Bladder microvascular endothelial cell (primary cell): ENCODE data around the gene SNRPD1. TPM values are rescaled to one million over a fixed set of nuclear protein-coding genes. Genes with fewer than 3 reads are reported as not detected.

Experiments
- total RNA-seq: library from RNA; depleted of rRNA; stranded (reverse); fragments of >200 nt; gene quantifications from 2 replicates; pipeline ENCODE4 v1.2.3, GENCODE V29; 2014

The SNRPD1 gene
- 19.1 and 42.9 TPM in 2 replicates for total RNA-seq

DNA sequence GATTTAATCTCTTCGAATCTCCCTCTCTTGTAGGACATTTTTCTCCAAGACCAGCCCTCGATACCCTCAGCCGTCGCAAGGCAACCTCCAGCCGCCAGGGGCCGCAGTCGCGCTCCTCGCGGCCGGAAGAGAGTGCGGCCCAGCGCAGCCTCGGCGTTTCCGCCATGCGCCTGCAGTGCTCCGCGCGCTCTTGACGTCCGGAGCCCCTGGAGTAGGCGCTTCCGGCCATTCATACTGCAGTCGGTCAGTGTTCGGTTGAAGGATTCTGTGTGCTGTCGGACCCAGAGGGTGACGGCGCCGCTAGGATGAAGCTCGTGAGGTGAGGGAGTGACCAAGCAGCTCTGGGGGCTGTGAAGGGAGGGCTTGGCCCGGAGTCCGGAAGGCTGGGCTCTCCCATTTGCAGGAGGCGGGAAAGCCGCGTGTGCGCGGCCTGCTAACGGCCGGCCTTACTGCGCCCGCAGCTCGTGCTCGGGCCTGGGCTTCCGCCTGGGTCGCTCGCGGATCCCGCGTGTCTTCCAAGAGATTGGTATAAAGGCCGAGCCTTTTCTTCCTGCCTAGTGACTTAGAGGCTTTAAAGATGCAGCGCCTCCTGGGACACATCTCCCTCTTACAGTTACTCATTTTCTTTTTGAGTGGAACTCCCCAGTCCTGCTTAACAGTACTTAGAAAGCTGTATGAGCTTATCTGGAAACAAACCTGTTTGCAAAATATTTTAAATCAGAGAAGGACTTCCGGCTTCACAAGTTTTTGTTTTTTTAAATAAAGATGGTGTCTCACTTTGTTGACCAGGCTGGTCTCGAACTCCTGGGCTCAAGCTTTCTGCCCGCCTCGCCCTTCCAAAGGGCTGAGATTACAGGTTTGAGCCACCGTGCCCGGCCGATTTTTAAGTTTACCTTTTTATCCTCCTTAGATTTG is at the start of gene SNRPD1:
Gene SNRPD1 (plus strand): TSS at position 190 of the 915 bp plus-strand sequence. CDS start 116 bp downstream, at position 306.

DNA sequence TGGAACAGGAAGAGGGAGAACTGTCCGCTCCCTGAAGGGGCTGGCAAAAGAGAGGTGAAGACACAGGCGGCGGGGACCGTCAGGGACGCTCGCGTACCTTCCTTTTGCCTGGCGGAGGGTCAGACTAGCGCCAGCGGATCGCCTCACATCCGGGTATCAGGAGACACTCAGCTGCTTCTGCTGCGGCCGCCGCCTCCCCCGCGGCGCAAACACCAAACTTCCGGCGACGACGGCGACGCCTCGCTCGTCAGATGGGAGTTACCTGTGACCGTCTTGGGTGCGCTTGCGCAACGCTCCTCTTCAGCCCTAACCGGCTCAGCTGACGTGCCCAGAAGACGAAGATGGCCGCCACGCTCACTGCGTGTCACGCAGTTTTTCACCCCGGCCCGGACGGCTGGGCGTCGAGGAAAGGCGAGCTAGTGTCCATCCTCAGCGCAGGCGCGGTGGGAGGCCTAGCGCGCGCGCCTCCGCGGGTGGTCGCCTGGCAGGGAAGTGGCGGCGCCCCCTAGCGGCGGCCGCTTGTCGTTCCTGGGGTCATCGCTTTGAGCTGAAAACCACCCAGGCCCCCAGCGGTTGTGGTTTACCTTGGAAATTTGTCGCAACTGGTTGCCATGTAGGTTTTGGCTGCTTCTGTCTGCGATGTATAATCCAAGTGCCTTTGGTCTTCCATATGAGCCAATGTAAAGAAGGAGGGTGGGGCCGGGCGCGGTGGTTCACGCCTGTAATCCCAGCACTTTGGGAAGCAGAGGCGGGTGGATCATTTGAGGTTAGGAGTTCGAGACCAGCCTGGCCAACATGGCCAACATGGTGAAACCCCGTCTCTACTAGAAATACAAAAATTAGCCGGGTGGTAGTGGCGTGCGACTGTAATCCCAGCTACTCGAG is 11.3 kb upstream of the SNRPD1 start, which contains the start of gene ESCO1:
Gene ESCO1 (minus strand): TSS at position 179 of the 885 bp plus-strand sequence. CDS start 25,861 bp downstream, outside the sequence.

Other genes with a start within 250 kb of the SNRPD1 start
- gene ESCO1, start 11.6 kb upstream of the SNRPD1 start, total RNA-seq, result 8.9 and 15.2 TPM in 2 replicates
- 4.4 and 9.4 TPM in 2 replicates for gene ABHD3, start 92.5 kb downstream of the SNRPD1 start, total RNA-seq
- 31.2 and 84.3 TPM in 2 replicates for gene MIB1, start 128.5 kb downstream of the SNRPD1 start, total RNA-seq